Glutamatergic neuron (in vitro differentiated cells): ENCODE measurements around the gene DGKI. TPM values are rescaled to one million over a fixed set of nuclear protein-coding genes. Genes with fewer than 3 reads are reported as not detected.

Experiments
- DNase-seq: peaks from one replicate; pipeline ENCODE4 v3.0.0; 2022
- H3K27ac Mint-ChIP-seq: one replicate; pipeline ENCODE4 v1.8.0; 2020; ENCODE audit warnings: mild to moderate bottlenecking, mixed read lengths, inconsistent platforms; ENCODE audit not compliant: unreplicated experiment
- H3K27me3 Mint-ChIP-seq: one replicate; pipeline ENCODE4 v1.8.0; 2020; ENCODE audit warnings: mild to moderate bottlenecking, moderate library complexity, mixed read lengths, inconsistent platforms; ENCODE audit not compliant: unreplicated experiment
- H3K36me3 Mint-ChIP-seq: one replicate; pipeline ENCODE4 v1.8.0; 2020; ENCODE audit warnings: mild to moderate bottlenecking, mixed read lengths, inconsistent platforms; ENCODE audit not compliant: unreplicated experiment
- H3K4me1 Mint-ChIP-seq: one replicate; pipeline ENCODE4 v1.8.0; 2020; ENCODE audit warnings: mild to moderate bottlenecking, low read depth, mixed read lengths, inconsistent platforms; ENCODE audit not compliant: unreplicated experiment
- H3K4me3 Mint-ChIP-seq: one replicate; pipeline ENCODE4 v1.8.0; 2020; ENCODE audit warnings: mild to moderate bottlenecking, mixed read lengths, inconsistent platforms; ENCODE audit not compliant: unreplicated experiment
- H3K9me3 Mint-ChIP-seq: one replicate; pipeline ENCODE4 v1.8.0; 2020; ENCODE audit warnings: mild to moderate bottlenecking, moderate library complexity, mixed read lengths, inconsistent platforms; ENCODE audit not compliant: unreplicated experiment
- total RNA-seq: library from RNA; stranded (reverse); fragmentation: NEBNext Ultra II Directional; extraction: Animal tissue kit (Norgen Biotek cat#: 25700); gene quantifications from one replicate; pipeline ENCODE4 v1.2.1, GENCODE V29; 2021; ENCODE audit not compliant: unreplicated experiment
- TF ChIP-seq, protein P1 (sequence below): fragments of 200-600 bp; sonication (generic); IDR thresholded peaks from one replicate; pipeline ENCODE4 v1.5.0; 2021; ENCODE audit not compliant: partially characterized antibody, unreplicated experiment

Gene DGKI
- total RNA-seq, 1 donor from 2014 or later, result 19.4 TPM

DNA sequence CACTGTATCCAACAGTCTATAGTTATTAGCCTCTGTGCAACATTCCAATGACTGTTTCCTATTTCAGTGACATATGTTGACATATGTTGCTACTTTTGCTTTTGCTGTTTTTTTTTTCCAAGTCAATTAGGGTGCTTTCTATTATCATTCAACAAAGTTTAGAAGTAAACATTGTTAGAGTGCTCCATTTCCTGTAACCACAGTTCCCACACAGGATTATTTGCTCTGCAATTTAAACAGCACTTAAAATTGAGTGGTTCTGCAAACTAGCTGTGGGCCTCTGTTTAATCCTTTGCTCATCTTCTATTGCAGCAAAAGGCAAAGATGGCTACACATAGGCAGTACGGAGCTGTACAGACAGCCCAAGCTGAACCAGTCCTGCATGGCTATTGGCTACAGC, 456.7 kb downstream of the DGKI start:
- H3K4me1 Mint-ChIP-seq, result no peaks in the 10 kb centered on the region
- peaks cover 2% of the 10 kb centered on the region for H3K27me3 Mint-ChIP-seq
- TF ChIP-seq, protein P1, sequence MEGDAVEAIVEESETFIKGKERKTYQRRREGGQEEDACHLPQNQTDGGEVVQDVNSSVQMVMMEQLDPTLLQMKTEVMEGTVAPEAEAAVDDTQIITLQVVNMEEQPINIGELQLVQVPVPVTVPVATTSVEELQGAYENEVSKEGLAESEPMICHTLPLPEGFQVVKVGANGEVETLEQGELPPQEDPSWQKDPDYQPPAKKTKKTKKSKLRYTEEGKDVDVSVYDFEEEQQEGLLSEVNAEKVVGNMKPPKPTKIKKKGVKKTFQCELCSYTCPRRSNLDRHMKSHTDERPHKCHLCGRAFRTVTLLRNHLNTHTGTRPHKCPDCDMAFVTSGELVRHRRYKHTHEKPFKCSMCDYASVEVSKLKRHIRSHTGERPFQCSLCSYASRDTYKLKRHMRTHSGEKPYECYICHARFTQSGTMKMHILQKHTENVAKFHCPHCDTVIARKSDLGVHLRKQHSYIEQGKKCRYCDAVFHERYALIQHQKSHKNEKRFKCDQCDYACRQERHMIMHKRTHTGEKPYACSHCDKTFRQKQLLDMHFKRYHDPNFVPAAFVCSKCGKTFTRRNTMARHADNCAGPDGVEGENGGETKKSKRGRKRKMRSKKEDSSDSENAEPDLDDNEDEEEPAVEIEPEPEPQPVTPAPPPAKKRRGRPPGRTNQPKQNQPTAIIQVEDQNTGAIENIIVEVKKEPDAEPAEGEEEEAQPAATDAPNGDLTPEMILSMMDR, result no peak
- H3K36me3 Mint-ChIP-seq, result peaks cover 7% of the 10 kb centered on the region
- H3K9me3 Mint-ChIP-seq, result peaks cover 2% of the 10 kb centered on the region
- no peak overlapping the region for H3K27ac Mint-ChIP-seq
- no peak overlapping the region for H3K4me3 Mint-ChIP-seq
- DNase-seq, result no peak

DNA sequence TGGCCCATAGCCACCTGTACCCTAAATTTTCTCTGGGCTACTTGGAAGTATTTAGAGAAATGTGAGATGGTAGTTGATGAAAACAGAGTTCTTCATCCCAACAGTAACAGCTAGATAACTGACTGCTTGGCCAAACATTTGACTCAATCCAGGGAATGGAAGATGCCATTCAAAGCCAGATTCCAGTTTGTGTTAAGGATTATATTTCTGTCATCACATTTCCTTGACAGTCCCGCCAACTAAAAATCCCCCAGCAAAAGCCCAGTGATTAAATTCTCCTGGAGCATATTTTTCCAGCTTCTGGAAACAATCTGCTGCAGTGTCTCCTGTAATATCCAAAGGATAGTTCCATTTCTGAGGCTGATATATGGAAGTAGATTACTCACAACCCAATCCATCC, 457.9 kb downstream of the DGKI start:
- Mint-ChIP-seq H3K36me3 (peaks cover 7% of the 10 kb centered on the region), H3K4me1 (no peaks in the 10 kb centered on the region), H3K27me3 (peaks cover 2% of the 10 kb centered on the region), H3K4me3 (no peak overlapping the region), H3K27ac (no peak overlapping the region), H3K9me3 (peaks cover 2% of the 10 kb centered on the region)
- no peak for DNase-seq
- TF ChIP-seq, protein P1, result no peak

DNA sequence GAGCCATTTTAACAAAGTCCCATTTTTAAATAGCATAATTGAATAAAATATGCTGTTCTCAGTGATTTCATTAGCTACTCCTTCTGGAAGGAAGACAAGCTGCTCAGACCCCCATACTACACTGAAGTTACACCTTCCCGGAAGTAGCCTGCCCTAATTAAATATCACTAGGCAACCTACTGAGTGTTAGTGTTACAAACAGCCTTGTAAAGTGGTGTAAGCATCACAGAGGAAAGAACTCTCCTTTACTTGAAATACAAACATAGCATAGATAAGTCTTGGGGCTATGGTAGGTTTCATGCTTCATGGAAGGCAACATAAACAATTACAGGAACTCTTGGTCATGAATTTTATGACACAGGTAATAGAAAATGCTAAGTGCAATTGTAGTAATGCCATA, 459.8 kb downstream of the DGKI start:
- no peaks in the 10 kb centered on the region for H3K4me1 Mint-ChIP-seq
- H3K9me3 Mint-ChIP-seq, result peaks cover 2% of the 10 kb centered on the region
- H3K36me3 Mint-ChIP-seq, result peaks cover 7% of the 10 kb centered on the region
- no peak for DNase-seq
- no peak overlapping the region for H3K4me3 Mint-ChIP-seq
- peaks cover 2% of the 10 kb centered on the region for H3K27me3 Mint-ChIP-seq
- TF ChIP-seq, protein P1, result no peak
- H3K27ac Mint-ChIP-seq, result no peak overlapping the region

DNA sequence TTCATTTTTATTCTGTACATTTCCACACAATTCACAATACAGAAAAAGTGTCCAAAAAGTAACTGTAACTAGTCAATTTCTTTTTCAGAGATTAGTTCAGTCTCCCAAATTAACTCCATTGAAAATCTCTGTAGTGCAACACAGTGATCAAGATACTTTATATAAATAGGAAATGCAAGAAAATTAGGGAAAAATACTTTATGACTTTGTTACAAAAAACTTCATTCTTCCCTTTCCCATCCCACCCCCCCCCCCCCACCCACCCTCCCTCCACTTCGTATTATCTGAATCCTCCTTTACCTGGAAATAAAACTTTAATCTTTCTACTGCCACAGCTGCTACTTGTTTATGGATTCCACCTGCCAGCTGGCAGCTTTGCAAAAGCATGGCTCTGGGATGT, 465.7 kb downstream of the DGKI start:
- TF ChIP-seq, protein P1, result no peak
- Mint-ChIP-seq H3K4me3 (no peak overlapping the region), H3K36me3 (peaks cover 5% of the 10 kb centered on the region), H3K9me3 (no peaks in the 10 kb centered on the region), H3K27me3 (peaks cover 1% of the 10 kb centered on the region), H3K27ac (no peak overlapping the region), H3K4me1 (no peaks in the 10 kb centered on the region)
- no peak for DNase-seq

DNA sequence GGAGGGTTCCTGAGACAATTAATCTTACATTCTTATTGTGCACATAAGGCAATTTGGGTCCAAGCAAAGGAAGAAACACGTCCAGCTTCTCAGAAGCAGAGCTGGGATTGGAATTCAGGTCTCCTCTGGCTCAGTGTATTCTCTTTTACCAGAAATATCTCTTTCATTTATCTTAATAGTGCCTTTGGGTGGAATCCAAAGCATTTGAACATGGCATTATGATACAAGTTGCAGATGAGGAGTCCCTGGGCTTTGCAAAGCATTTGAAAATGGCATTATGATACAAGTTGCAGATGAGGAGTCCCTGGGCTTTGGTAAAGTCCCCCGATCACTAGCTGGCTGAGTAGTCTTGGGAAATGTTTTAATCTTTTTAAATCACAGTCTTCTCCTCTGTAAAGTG, 473.3 kb downstream of the DGKI start:
- TF ChIP-seq, protein P1, result no peak
- no peak for DNase-seq
- Mint-ChIP-seq H3K4me1 (no peaks in the 10 kb centered on the region), H3K36me3 (peaks cover 5% of the 10 kb centered on the region), H3K27me3 (peaks cover 1% of the 10 kb centered on the region), H3K4me3 (no peak overlapping the region), H3K27ac (no peak overlapping the region), H3K9me3 (no peaks in the 10 kb centered on the region)
